Psoas muscle (tissue), 8 donors: Measurements from ENCODE around the gene SP7. TPM values are rescaled to one million over a fixed set of nuclear protein-coding genes. Genes with fewer than 3 reads are reported as not detected.

Experiments used
- ATAC-seq, 4 donors: fragments of 200-7000 bp; cut with Tn5 transposase; one replicate each; pipeline ENCODE4 v1.9.1; 2020; ENCODE audit warnings: moderate library complexity in 3 of 4, mild to moderate bottlenecking in 2 of 4
- DNase-seq, 2 donors: peaks; one replicate each; pipeline ENCODE4 v3.0.0-alpha.2; 2020
- H3K27ac ChIP-seq: fragments of 200-600 bp; one replicate; pipeline ENCODE4 v1.8.0; 2022
- H3K27me3 ChIP-seq, 3 donors: fragments of 200-600 bp in 1 of 3; one replicate each; pipeline versions ENCODE4 v1.6.1 to v1.8.0; 2013 to 2022; ENCODE audit warnings: low read length in 2 of 3, mild to moderate bottlenecking in 2 of 3, moderate library complexity in 1 of 3; ENCODE audit not compliant: insufficient read depth in 3 of 3
- H3K36me3 ChIP-seq, 2 donors: fragments of 200-600 bp in 1 of 2; one replicate each; pipeline versions ENCODE4 v1.6.1 to v1.8.0; 2013 to 2022; ENCODE audit warnings: low read depth in 1 of 2, mild to moderate bottlenecking in 1 of 2, moderate library complexity in 1 of 2; ENCODE audit not compliant: insufficient read depth in 1 of 2
- H3K4me1 ChIP-seq: fragments of 200-600 bp; one replicate; pipeline ENCODE4 v1.8.0; 2022
- H3K4me3 ChIP-seq: fragments of 200-600 bp; one replicate; pipeline ENCODE4 v1.8.0; 2022; ENCODE audit warnings: mild to moderate bottlenecking
- H3K9me3 ChIP-seq: fragments of 200-600 bp; one replicate; pipeline ENCODE4 v1.8.0; 2022
- WGBS, 3 donors: extraction: QIAGEN DNeasy Blood & Tissue Kit; methylation state at CpG; one replicate each; pipeline versions ENCODE4 v1.1.6 to v1.1.7; 2013; 5-methylcytosine and 5-hydroxymethylcytosine counted together
- intact Hi-C, 2 donors: fragments of 100-400 bp; cut with DNase I; formaldehyde crosslinking; loops; one replicate each; pipeline versions ENCODE4 v1.11.0 to v1.14.2; 2022
- polyA plus RNA-seq, 3 donors: library from polyadenylated mRNA; stranded (reverse); fragments of 200-250 nt; gene quantifications; one replicate each; pipeline ENCODE4 v1.2.3, GENCODE V29; 2013
- total RNA-seq, 4 donors: library from RNA; stranded (reverse); fragmentation: NEBNext Ultra II Directional in 2 of 4; extraction: Animal tissue kit (Norgen Biotek cat#: 25700) in 2 of 4; gene quantifications; one replicate each; pipeline versions ENCODE4 v1.2.1 to v1.2.4, GENCODE V29; 2021 to 2023
- TF ChIP-seq, protein P1 (sequence below): fragments of 200-600 bp; IDR thresholded peaks from one replicate; pipeline ENCODE4 v1.8.0; 2022; ENCODE audit warnings: antibody characterized with exemption
- donor health status: healthy with polysubstance abuse.
- donor health status: DM: no; HTN: no; CAD: no; lungs with moderate emphysema.
- donor health status: Bipolar disorder and iron deficiency.
- donor health status: healthy.
- donor health status: DM: yes; HTN: yes; CAD: no.
- donor health status: DM: no; HTN: no; CAD: no.
- donor health status: DM: no; HTN: no; CAD: no.
- donor health status: DM: yes; HTN: yes; CAD: no.

SP7 gene
- total and polyA plus RNA-seq, 7 donors = not detected

DNA sequence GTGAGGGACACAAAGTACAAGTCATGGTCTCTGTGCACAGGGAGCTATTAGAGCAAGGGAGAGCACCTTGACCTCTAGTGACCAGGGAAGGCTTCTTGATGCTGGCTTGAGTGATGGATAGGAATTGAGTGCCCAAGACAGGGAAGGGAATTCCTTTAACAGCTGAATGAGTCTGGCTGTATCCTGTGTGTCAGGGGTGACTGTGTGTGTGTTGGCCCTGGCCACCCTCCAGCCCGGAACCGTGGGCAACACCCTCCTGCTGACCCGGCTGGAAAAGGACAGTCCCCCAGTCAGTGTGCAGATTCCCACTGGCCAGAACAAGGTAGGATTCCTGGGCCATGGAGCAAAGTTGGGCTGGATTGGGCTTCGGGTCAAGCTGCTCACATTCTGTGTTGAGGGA is 46.3 kb downstream of the SP7 start:
- TF ChIP-seq, protein P1, sequence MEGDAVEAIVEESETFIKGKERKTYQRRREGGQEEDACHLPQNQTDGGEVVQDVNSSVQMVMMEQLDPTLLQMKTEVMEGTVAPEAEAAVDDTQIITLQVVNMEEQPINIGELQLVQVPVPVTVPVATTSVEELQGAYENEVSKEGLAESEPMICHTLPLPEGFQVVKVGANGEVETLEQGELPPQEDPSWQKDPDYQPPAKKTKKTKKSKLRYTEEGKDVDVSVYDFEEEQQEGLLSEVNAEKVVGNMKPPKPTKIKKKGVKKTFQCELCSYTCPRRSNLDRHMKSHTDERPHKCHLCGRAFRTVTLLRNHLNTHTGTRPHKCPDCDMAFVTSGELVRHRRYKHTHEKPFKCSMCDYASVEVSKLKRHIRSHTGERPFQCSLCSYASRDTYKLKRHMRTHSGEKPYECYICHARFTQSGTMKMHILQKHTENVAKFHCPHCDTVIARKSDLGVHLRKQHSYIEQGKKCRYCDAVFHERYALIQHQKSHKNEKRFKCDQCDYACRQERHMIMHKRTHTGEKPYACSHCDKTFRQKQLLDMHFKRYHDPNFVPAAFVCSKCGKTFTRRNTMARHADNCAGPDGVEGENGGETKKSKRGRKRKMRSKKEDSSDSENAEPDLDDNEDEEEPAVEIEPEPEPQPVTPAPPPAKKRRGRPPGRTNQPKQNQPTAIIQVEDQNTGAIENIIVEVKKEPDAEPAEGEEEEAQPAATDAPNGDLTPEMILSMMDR = no peak
- DNase-seq = no peak
- intact Hi-C loops = loop anchor here in 1 of 2 donors (5.0 kb wide), 1 partner anchor 38 kb away; a partner anchor contains a TSS
- H3K27ac ChIP-seq = no peak overlapping the region
- WGBS, 3 donors = 69 to 80% (median 73%) methylated on average over 4 of the region's 4 CpGs
- H3K4me1 ChIP-seq = no peaks in the 10 kb centered on the region
- H3K27me3 ChIP-seq = no peaks in the 10 kb centered on the region
- no peak overlapping the region for H3K4me3 ChIP-seq
- no peaks in the 10 kb centered on the region for H3K36me3 ChIP-seq
- no peaks in the 10 kb centered on the region for H3K9me3 ChIP-seq
- no peak for ATAC-seq

DNA sequence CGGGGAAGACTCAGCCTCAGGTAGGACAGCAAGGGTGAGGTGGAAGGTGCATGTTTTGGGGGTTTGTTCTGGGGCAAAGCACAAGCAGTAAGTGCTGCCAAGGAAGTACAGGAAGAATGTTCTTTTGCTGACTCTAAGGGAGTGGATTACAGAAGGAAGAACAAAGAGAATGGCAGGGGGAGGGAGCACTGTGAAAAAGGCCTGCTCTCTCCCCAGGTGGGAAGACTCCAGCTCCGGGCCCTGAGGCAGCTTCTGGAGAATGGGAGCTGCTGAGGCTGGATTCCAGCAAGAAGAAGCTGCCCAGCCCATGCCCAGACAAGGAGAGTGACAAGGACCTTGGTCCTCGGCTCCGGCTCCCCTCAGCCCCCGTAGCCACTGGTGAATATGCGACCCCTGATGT is 47.8 kb downstream of the SP7 start:
- no peak for DNase-seq
- Histone ChIP-seq H3K4me3 (no peak overlapping the region), H3K36me3 (no peaks in the 10 kb centered on the region), H3K27ac (no peak overlapping the region), H3K9me3 (no peaks in the 10 kb centered on the region), H3K4me1 (no peaks in the 10 kb centered on the region), H3K27me3 (no peaks in the 10 kb centered on the region)
- ATAC-seq = no peak
- TF ChIP-seq, protein P1 = no peak
- intact Hi-C loops = no loop called here
- 86 to 95% (median 90%) methylated on average over 6 of the region's 6 CpGs for WGBS, 3 donors

DNA sequence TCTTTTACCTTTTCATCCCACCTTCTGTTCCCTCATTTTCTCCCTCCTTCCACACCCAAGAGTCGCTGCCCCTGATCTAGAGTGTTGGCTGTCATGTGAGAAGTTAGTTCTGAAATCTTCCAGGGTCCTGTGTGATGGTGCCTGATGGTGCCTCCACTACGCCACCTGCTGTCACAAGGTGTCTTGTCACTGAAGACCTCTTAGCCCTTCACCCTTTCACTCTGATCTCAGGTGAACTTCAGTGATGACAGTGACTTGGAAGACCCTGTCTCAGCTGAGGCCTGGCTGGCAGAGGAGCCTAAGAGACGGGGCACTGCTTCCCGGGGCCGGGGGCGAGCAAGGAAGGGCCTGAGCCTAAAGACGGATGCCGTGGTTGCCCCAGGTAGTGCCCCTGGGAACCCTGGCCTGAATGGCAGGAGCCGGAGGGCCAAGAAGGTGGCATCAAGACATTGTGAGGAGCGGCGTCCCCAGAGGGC is 48.4 kb downstream of the SP7 start:
- Histone ChIP-seq H3K27me3 (no peaks in the 10 kb centered on the region), H3K9me3 (no peaks in the 10 kb centered on the region), H3K4me3 (no peak overlapping the region), H3K27ac (no peak overlapping the region), H3K4me1 (no peaks in the 10 kb centered on the region), H3K36me3 (no peaks in the 10 kb centered on the region)
- intact Hi-C loops = loop anchor here (1.0 to 2.0 kb wide), 2 partner anchors 74 to 75 kb away; no protein-coding TSS in a partner anchor
- 79 to 84% (median 81%) methylated on average over 11 of the region's 11 CpGs for WGBS, 3 donors
- TF ChIP-seq, protein P1 = peak; percentile 65
- peak; percentile 80 to 95 (median 83) for ATAC-seq
- peak; percentile 72 to 85 for DNase-seq

GRCh38 chr12:53286448-53286847 is 49.7 kb downstream of the SP7 start:
- no peaks in the 10 kb centered on the region for H3K9me3 ChIP-seq
- H3K27me3 ChIP-seq = no peaks in the 10 kb centered on the region
- ATAC-seq = no peak
- H3K27ac ChIP-seq = no peak overlapping the region
- DNase-seq = no peak
- 73 to 88% (median 81%) methylated on average over 9 of the region's 9 CpGs for WGBS, 3 donors
- no peaks in the 10 kb centered on the region for H3K36me3 ChIP-seq
- TF ChIP-seq, protein P1 = no peak
- H3K4me3 ChIP-seq = no peak overlapping the region
- no peaks in the 10 kb centered on the region for H3K4me1 ChIP-seq
- intact Hi-C loops = loop anchor here in 1 of 2 donors (2.0 kb wide), 1 partner anchor 74 kb away; no protein-coding TSS in a partner anchor
